IMR-90 (cell line): Measurements from ENCODE around the gene GADL1.

Source experiments
- CEBPB ChIP-seq: IDR thresholded peaks from 2 replicates; pipeline ENCODE4 v1.6.1; 2012; ENCODE audit warnings: low read depth, low read length, improper control_type of control experiment
- CHD1 ChIP-seq: IDR thresholded peaks from 2 replicates; pipeline ENCODE4 v1.6.1; 2012; ENCODE audit warnings: low read depth, low read length, improper control_type of control experiment
- CTCF ChIP-seq: conservative IDR thresholded peaks from 2 replicates; pipeline ENCODE4 v1.5.1; 2012; ENCODE audit warnings: mild to moderate bottlenecking, low read depth, low read length, improper control_type of control experiment
- MAFK ChIP-seq: IDR thresholded peaks from 2 replicates; pipeline ENCODE4 v1.6.1; 2012; ENCODE audit warnings: low read depth, low read length, improper control_type of control experiment
- NFE2L2 ChIP-seq: fragments of 150-350 bp; IDR thresholded peaks from 2 replicates; pipeline ENCODE4 v1.6.1; 2016; ENCODE audit warnings: low read depth, mild to moderate bottlenecking, low read length
- POLR2A ChIP-seq: IDR thresholded peaks from 2 replicates; pipeline ENCODE4 v1.6.1; 2012; ENCODE audit warnings: mild to moderate bottlenecking, low read depth, low read length
- RAD21 ChIP-seq: IDR thresholded peaks from 2 replicates; pipeline ENCODE4 v1.6.1; 2012; ENCODE audit warnings: low read length, improper control_type of control experiment
- RCOR1 ChIP-seq: IDR thresholded peaks from 2 replicates; pipeline ENCODE4 v1.6.1; 2012; ENCODE audit warnings: mild to moderate bottlenecking, low read length, improper control_type of control experiment; ENCODE audit not compliant: insufficient replicate concordance
- RFX5 ChIP-seq: IDR thresholded peaks from 2 replicates; pipeline ENCODE4 v1.8.0; 2012; ENCODE audit warnings: low read depth, mild to moderate bottlenecking, low read length, moderate library complexity
- SMC3 ChIP-seq: fragments of 150-350 bp; IDR thresholded peaks from 2 replicates; pipeline ENCODE4 v1.6.1; 2016; ENCODE audit warnings: low read depth, mild to moderate bottlenecking, antibody characterized with exemption, low read length, moderate library complexity
- USF2 ChIP-seq: fragments of 150-350 bp; IDR thresholded peaks from 2 replicates; pipeline ENCODE4 v1.6.1; 2017; ENCODE audit warnings: mild to moderate bottlenecking, antibody characterized with exemption, low read length, low read depth

- TF ChIP-seq SMC3 (no peak), CTCF (no peak), RFX5 (no peak), RCOR1 (no peak), CEBPB (no peak), POLR2A (no peak), CHD1 (no peak), RAD21 (no peak), USF2 (no peak), NFE2L2 (no peak), MAFK (no peak)
Measured at GRCh38 chr3:30819067-30819798, 75.2 kb downstream of the GADL1 start.
